ENCODE results near the gene NANOG.

DNA sequence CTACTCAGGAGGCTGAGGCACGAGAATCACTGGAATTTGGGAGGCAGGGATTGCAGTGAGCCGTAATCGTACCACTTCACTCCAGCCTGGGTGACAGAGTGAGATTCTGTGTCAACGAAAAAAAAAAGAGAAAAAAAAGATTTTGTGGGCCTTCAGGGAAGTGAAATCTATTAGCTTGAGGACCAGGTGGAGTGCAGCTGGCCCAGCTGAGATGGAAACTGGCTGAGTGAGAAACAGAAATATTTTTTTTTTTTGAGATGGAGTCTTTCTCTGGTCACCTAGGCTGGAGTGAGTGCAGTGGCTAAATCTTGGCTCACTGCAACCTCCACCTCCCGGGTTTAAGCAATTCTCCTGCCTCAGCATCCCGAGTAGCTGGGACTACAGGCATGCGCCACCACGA is 39.8 kb upstream of the NANOG start:
- TF ChIP-seq, protein P1, sequence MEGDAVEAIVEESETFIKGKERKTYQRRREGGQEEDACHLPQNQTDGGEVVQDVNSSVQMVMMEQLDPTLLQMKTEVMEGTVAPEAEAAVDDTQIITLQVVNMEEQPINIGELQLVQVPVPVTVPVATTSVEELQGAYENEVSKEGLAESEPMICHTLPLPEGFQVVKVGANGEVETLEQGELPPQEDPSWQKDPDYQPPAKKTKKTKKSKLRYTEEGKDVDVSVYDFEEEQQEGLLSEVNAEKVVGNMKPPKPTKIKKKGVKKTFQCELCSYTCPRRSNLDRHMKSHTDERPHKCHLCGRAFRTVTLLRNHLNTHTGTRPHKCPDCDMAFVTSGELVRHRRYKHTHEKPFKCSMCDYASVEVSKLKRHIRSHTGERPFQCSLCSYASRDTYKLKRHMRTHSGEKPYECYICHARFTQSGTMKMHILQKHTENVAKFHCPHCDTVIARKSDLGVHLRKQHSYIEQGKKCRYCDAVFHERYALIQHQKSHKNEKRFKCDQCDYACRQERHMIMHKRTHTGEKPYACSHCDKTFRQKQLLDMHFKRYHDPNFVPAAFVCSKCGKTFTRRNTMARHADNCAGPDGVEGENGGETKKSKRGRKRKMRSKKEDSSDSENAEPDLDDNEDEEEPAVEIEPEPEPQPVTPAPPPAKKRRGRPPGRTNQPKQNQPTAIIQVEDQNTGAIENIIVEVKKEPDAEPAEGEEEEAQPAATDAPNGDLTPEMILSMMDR (IDR thresholded peaks at IDR 0.05) = no peak
- TF ChIP-seq POLR2A (IDR thresholded peaks at IDR 0.05) = no peak

All from esophagus squamous epithelium (tissue), 4 donors.